ENCODE measurements around the gene IQCF6.

DNA sequence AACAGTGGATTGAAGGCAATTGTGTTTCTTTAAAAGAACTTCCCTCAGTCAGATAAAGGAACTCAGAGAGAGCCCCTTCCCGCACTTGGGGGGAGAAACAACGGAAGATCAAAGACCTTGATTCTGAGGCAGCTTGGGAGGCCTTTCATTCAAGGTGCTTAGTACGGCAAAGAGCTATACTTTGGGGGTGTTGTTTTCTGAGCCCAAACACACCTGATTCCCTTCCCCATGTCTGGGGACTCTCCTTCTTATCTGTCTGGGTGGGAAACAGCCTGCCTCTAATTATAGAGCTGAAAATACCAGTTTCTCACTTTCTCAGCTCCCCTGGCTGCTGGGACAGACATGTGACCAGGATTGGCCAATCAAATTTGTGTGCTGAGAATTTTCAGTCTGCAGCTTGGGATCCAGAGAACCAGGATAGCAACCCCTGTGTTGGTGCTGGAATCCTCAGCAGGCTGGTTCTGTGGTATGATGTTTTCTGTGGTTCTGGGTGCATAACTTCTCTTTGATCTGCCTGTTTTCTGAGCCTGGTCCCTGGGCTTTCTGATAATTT is 19.4 kb upstream of the IQCF6 start:
- TF ChIP-seq TAF1 (IDR thresholded peaks at IDR 0.05; ENCODE audit: borderline replicate concordance, insufficient read depth, low read length) (no peak), SIN3A (IDR thresholded peaks at IDR 0.05; ENCODE audit: borderline replicate concordance, insufficient read depth, low read length) (no peak), POLR2AphosphoS5 (IDR thresholded peaks at IDR 0.05; ENCODE audit: low read depth, low read length) (no peak)
- TF ChIP-seq, protein P1, sequence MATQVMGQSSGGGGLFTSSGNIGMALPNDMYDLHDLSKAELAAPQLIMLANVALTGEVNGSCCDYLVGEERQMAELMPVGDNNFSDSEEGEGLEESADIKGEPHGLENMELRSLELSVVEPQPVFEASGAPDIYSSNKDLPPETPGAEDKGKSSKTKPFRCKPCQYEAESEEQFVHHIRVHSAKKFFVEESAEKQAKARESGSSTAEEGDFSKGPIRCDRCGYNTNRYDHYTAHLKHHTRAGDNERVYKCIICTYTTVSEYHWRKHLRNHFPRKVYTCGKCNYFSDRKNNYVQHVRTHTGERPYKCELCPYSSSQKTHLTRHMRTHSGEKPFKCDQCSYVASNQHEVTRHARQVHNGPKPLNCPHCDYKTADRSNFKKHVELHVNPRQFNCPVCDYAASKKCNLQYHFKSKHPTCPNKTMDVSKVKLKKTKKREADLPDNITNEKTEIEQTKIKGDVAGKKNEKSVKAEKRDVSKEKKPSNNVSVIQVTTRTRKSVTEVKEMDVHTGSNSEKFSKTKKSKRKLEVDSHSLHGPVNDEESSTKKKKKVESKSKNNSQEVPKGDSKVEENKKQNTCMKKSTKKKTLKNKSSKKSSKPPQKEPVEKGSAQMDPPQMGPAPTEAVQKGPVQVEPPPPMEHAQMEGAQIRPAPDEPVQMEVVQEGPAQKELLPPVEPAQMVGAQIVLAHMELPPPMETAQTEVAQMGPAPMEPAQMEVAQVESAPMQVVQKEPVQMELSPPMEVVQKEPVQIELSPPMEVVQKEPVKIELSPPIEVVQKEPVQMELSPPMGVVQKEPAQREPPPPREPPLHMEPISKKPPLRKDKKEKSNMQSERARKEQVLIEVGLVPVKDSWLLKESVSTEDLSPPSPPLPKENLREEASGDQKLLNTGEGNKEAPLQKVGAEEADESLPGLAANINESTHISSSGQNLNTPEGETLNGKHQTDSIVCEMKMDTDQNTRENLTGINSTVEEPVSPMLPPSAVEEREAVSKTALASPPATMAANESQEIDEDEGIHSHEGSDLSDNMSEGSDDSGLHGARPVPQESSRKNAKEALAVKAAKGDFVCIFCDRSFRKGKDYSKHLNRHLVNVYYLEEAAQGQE (IDR thresholded peaks at IDR 0.05; ENCODE audit: insufficient read depth in 1 of 2, low read depth in 2 of 2, low read length in 2 of 2) = no peak
